ENCODE results near the gene ARHGEF4.

ARHGEF4 gene

DNA sequence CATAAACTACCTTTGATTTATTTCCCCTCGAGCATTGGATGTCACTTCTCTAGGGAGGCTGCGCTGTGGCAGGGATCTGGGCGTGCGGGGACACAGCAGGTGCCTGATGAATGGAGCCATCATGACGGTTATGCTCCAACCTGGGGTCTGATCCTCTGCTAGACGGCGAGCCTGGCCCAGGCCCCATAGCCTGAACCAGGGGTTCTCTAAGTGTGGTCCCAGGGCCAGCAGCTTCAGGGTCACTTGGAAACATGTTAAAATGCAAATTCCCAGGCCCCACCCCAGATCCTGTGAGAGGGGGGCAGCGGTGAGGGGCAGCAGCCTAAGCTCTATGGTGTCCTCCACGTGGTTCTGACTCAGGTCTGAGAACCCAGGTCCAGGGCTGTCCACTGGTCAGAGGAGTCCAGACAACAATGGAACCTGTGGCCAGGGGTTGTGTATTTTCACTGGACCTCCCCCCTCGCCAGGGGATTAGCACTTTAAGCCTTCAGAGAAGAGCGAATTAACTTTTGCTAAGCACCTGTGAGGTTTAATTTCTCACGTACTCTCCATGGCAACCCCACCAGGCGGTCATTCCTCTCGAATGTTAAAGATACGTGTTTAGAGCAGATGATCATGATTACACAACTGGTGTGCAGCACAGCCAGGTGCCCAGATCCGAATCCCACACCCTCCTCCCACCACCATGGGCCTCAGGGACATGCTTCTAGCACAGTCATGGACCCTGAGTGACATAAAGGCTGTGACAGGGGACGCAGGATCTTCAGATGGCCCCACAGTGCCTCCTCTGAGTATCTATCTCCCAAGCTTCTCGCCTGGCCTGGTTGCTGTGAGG lies 1.6 kb upstream of the ARHGEF4 start:
- no peak for DNase-seq (ENCODE audit: low read depth)

DNA sequence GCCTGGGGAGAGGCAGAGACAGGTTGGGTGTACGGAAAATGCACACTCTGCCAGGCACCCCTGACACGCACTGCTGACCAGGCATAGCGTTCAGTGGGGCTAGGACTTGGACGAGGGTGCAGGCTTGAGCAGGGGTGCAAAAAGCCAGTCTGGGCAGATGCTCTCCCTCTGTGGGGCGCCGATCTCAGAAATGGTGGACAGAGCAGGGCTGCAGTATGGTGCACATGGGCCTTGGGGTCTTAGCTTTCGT lies 1.0 kb upstream of the ARHGEF4 start:
- no peak for DNase-seq (ENCODE audit: low read depth)

DNA sequence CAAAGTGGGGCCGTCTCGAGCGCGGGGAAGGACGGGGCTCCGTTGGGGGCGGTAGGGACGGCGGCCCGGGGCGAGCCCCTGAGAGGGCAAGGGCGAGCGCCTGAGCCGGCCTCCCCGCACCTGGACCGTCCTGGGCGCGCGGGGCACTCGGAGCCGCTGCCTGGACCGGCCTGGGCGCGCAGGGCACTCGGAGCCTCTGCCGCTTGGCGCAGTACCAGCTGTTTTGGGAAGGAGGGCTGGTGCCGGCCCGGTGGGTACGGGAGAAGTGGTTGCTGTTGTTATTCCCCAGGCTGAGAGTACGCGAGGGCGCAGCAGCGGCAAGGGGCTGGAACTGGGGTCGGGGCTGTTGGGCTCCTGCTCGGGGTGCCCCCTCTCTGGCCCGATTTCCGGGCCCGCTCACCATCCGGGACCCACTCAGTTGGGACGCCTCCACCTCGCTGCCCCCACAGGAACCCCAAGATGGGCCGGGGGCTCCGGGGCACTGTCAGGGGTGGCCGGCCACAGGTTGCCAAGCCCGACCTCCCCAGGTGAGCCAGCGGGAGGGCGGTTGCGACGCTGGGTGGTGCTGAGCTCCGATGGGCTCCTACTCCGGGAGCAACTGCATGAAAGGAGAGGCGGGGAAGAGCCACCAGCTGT lies 579 bp downstream of the ARHGEF4 start:
- DNase-seq (ENCODE audit: low read depth), result no peak

DNA sequence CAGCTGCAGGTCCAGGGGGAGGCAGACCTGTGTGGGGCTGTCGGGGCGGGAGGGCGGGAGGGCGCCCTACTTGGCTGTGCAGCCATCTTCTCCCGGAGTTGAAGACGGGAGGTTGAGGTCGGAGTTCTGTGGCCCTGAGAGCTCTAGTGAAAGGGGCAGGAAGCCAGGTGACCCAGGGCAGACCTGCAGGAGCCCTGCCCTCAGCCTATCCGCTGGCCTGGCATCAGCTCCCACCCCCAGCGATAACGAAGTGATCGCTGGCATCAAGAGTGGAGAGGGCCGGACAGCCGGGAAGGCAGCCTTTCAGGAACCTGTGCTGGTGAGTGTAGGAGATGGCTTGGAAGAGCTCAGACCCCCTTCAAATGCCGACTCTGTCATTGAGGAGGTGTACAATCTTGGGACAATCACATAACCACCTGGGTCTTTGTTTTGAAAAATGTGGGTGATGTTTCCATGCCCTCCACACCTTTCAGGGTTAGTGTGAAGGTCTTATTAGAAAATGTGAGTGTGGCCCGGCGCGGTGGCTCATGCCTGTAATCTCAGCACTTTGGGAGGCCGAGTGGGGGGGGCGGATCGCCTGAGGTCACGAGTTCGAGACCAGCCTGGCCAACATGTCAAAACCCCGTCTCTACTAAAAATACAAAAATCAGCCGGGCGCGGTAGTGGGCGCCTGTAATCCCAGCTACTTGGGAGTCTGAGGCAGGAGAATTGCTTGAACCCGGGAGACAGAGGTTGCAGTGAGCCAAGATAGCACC lies 1.3 kb downstream of the ARHGEF4 start:
- no peak for DNase-seq (ENCODE audit: low read depth)

DNA sequence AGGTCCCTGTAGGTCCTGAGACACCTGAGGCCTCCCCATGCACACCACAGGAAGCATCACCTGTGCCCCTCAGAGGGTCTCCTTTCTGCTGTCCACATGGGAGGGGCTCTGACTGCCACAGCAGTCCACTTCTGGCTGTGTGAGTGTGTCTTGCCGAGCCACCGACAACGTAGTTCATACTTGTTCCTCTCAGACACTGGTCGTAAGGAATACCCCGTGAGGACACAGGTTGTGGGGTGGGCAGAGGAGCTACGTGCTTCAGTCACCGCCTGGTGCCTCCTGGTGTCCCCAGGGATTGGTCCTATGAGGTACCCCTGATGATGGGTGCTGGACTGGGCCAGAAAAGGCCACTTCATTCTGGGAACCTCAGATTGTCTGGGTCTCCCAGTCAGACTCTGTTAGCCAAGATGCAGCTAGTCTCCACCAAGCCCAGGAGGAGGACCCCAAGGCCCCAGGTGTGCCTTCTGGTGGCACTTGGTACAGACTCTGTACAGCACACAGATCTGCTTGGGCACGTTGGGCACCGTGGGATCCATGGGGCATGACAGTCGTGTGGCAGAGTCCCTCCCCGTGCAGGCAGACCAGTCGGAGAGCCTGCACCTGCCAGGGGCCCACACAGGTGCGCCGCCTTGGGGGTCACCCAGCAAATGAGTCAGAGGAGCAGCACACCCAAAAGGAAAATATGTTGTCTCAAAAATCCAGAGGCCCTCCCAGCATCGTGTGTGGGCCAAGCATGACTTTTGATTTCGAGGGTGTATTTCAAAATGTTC lies 2.5 kb downstream of the ARHGEF4 start:
- DNase-seq (ENCODE audit: low read depth), result no peak

DNA sequence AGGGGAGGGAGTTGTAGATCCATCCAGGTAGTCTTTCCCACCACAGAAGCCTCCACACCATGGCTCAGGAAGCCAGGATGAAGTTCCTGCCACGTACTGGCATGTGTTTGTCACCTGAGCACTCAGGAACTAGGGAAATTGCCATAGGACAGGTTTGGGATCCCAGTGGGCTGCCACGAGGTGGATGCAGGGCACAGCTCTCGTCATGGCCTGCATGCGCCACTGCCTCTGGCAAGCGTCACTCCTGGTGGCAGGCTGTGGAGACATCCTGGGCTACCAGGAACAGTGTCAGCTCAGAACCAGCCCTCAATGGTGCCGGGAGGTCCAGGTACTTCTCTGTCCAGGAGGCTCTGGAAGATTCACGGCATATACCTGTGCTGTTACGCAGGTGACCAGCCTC lies 3.8 kb downstream of the ARHGEF4 start:
- DNase-seq (ENCODE audit: low read depth), result no peak

DNA sequence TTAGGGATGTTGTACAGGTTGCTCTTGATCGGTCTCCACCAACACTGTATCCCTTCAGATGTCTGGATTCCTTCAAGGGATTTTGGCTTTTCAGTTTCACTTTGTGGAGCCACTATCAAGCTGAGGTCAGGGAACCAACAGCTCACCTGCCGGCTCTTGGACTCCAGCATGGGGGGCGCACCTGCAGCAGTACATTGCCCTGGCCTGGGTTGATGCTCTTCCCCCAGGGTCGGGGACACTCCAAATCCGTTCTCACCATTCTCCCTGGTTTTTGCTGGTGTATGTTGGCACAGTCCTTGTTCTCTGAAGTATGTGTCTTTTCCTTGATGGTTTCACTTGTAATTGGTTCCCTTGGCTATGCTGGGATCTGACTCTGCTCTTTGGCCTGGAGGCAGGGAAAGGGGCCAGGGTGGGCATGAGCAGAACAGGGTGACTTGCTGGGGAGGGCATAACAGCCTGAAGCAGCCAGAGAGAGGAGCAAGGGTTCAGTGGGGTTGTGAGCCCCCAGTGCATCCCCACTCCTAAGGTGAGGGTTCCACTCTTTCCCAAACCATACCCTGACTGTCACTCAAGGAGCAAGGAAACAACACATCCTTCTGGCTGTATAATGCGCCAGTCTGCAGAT lies 5.1 kb downstream of the ARHGEF4 start:
- DNase-seq (ENCODE audit: low read depth), result no peak

DNA sequence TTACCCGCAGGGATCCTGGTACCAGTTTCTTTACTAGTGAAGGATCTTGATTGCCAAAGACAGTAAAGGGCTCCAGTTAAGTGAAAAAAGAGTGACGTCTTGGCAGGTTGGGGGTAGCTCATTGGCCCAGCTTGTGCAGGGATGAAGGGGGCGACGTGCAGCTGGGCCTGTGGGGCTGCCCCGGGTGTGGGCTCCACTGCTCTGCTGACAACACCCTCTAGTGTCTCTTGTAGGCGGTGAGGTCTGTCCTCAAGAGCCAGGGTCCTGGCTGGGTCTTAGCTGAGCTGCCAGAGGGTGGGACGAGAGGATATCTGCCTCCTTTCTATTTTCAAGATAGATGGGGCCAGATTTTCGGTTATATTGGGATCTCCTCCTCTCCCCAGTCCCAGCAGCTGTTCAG lies 6.1 kb downstream of the ARHGEF4 start:
- no peak for DNase-seq (ENCODE audit: low read depth)

DNA sequence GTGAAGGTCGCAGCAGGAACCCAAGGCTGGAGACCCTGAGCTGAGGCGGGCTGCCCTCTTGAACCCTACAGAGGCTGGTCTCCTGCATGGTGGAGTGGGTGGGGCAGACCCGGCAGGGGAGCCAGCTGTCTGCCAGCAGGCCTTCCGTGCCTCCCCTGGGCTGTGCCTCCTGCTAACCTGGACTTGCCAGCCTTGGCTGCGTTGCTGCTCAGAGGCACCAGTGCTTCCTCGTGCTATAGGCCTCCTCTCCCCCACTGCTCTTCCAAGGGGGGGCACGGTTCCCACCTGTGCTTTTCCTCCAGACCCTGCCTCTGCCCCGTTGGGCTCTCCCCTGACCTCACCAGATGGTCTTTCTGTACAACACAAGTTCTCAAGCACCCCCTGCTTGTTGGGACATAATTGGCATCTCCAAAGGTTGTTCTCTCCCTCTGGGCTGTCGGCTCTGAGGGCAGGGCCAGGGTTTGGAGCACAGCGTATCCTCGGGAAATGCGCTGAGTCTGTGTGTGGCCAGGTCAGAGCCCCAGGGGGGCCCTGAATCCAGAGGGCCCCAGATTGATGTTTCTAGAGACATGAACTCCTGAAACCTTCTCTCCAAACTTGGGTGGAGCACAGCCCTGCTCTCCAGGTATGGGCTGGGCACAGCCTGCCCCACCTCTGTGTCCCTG lies 6.7 kb downstream of the ARHGEF4 start:
- DNase-seq (ENCODE audit: low read depth), result no peak

DNA sequence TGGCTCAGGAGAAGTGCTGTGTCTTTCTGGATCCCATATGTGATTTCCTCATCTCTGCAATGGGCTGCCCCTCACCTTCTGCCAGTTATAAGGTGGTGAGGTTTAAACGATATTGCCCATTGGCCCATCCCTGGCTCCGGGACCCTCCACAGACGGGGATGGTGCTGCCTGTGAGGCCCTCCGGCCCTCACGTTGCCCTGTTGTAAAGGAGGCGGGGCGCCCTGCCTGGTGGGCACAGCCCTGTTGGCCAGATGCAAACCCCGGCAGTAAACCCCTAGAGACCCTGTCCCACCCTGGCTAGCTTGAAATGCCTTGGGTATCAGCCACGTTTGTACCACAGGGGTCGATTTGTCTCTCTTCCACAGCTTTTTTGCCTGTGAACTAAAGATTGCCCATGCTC lies 7.4 kb downstream of the ARHGEF4 start:
- no peak for DNase-seq (ENCODE audit: low read depth)

DNA sequence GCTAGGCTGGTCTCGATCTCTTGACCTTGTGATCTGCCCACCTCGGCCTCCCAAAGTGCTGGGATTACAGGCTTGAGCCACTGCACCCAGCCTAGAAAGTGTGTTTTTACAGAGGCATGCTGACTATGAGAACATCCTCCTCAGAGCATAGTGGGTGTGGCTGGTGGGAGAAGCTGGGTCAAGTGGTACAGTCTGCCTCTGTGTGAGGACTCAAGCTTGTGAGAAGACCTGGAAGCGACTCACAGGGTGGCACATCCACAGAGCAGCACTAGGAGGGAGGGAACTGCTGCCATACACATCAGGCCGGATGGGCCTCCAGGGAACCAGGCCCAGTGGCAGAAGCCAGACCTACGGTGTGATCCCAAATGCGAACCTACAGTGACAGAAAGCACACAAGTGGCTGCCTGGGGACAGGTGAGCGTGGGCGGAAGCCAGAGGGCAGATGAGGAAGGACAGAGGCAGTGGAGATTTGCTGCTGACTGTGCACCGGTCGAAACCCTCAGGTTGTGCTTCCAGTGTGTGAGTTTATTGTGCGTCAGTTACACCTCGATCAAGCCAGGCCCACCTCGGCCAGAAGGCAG lies 8.9 kb downstream of the ARHGEF4 start:
- no peak for DNase-seq (ENCODE audit: low read depth)

DNA sequence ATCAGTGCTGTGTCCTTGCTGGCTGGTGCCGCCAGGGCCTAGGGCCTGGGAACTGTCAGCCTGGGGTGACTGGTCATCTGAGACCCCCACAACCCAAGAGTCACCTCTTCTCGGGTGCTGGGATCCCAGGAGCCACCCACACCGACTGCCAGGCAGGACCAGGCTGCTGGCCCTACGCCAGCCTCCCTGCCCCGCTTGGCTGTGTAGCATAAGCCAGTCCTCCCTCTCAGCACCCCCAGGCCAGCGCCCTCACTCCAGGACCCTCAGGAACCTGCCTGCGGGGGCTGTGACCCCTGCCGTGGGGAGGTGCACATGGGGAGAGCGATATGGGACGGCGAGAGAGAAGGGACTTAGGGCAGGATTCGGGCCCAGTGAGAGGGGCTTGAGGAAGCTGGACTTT lies 9.5 kb downstream of the ARHGEF4 start:
- DNase-seq (ENCODE audit: low read depth), result no peak

DNA sequence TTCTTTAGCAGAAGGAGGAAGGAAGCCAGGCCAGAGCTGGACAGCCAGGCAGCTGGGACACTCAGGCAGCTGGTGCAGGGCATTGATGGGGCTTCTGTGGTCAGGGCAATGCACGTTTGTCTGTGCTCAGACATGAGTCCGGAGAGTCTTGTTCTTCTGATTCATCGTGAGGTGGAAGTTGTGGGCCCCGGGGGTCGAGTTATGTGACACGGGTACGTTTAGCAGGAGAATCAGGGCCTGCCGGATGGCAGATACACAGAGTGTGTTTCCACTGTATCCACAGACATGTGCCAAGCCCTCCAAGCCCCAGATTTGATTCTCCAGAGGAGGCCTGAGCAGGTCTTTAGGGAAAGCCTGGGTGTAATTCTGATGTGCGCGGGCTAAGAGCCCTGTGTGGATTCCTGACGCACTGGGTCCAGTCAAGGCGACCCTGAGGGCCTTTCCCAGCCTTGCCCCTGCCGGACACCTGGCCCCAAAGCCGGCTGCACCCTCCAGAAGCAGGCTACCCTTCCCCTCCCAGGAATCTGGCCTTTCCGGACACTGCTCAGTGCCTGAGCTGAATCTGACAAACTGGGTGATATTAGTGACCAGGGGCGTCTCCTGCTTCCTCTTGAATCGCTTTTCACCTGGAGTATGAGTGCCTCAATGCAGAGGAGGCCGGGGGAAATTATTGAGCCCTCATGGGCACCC lies 10.1 kb downstream of the ARHGEF4 start:
- no peak for DNase-seq (ENCODE audit: low read depth)

DNA sequence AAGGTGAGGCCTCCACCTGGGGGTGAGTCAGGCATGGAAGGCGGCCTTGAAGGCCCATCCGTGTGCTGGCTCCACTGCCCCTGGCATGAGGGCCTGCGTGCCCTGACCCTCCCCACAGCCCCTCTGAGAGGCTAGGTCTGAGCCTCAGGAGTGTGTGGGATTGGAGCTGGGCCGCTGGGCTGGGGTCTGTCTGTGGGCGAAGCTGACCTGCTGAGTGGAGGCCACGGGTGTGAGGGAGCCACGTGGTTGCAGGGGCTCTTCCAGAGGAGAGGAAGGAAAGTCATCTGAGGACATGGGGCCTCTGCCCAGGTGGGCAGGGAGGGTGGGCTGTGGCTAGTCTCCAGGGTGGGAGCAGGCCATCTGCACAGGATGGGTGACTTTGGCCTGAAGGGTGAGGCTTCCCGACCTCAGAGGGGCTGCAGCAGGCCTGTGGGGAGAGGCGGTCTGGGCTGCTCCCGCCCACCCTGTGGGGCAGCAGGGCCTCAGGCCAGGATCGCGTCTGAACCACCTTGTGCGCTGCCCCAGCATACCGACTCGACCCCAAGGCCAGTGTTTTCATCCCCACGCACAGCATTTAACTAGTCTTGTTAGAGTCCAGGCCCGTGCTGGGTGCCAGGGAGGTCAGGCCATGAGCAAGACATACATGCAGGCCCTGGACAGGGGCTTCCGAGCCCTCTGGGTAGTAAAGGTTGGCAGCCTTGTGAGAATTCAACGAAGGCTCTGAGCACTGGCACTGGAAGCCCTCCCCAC lies 11.2 kb downstream of the ARHGEF4 start:
- no peak for DNase-seq (ENCODE audit: low read depth)

DNA sequence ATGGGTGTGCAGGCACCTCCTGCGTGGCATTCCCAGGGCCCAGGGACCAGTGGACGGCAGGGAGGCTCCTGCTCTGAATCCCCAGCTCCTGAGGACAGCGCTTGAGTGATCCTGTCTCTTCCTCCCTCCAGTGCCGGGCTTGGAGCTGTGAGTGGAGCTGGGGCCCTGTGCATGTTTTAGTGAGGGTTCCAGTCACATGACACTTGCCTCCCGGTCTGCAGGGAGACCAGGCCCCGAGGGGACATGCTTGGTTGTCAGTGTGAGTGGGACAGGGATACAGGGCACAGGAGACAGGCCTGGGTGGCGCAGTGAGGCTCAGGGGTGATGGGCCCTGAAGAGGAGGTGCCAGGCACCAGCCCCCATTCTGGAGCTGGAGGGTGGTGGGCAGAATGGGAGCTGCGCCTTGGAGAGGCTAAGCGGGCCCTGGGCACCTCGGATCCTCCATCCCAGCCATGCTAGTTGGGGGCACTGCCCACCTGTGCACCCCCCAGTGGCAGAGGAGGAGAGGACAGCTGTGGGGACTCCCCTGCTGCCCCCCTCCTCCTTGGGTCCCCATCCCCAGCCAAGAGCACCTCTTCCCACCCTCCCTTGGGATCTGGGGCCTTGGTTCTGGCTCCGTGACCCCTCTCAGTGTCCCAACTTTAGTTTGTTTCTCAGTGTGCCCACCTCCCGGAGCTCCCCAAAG lies 12.0 kb downstream of the ARHGEF4 start:
- DNase-seq (ENCODE audit: low read depth), result no peak

DNA sequence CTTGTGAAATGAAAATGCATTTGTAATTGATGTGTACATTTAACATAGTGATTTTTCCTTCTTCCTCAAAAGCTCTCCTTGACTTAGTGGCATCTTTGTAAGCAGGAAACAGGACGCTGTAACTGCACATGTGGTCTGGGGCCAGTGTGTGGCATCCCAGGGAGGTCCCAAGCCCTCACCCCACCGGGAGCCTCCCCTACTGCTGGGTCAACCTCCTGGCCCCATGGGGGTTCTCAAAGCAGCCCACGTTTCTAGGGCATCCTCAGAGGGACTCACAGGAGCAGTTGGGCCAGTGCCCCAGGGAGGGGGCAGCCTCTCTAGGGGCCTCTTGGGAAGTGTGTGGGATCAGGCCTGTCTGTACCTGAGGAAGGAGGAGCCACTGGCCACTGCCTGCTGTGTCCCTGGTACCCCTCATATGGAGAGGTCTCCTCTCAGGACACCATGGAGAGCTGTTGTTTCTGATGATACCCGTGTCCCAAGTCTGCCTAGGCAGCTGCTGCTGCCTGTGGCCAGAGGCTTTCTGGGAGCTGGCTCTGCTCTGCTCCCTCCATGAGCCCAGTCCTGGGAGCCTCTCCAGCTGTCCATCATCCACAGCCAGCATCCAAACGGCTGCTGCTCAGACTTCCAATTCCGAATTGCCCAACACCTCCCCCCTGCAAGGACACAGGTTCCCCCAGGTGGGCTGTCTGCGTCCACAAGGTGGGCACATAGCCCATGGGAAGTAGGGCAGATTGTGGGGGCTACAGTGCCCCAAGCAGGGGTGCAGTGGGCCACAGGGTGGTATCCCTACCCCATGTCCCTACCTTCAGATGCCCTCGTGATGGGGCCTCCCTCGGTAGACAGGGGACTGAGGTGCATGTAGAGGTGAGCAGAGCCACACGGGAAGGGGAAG lies 13.4 kb downstream of the ARHGEF4 start:
- DNase-seq (ENCODE audit: low read depth), result no peak

DNA sequence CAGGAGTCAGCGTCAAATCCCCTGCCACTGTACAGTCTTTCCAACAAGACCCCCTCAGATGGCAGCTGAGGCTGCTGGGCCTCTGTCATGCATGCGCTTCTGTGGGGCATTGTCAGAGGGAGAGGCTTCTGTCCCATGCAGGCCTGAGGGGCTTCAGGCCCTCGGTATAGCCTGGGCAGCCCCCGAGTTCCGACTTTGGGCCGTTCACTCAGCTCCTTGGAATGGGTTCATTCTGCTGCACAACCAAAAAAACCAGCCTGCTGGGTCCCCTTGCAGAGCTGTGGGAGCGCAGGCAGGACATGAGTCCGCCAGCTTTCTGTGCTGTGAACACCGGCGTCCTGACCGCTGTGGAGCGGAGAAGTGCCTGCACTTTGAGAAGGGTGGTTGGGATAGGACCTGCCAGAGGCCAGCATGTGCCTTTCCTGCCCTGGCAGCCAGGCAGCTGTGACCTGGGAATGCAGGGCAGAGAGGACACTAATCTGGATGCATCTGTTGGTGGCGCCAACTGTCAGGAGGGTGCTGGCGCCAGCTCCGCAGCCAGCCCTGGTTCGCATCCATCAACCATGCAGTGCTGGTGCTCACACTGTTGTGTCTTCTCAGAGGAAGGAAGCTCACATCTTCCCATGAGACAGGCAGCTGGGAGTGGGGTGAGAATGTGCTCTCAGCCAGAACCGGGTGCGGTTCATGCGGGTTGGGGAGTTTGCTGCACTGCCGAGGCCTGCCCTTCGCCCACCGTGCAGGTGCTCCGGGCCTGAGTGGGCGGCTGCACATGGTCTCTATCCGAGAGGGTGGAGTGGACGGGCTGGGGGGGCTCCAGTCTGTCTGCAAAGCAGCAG lies 14.3 kb downstream of the ARHGEF4 start:
- no peak for DNase-seq (ENCODE audit: low read depth)
